ENCODE results near the gene ROS1.

GRCh38 chr6:117290173-117290846, 135.4 kb downstream of the ROS1 start:
- TF ChIP-seq REST (IDR thresholded peaks at IDR 0.05) (no peak), YY1 (IDR thresholded peaks at IDR 0.05) (no peak), MAX (IDR thresholded peaks at IDR 0.05) (no peak), RAD21 (IDR thresholded peaks at IDR 0.05) (no peak), GABPA (IDR thresholded peaks at IDR 0.05 in 1 of 2, conservative IDR thresholded peaks at IDR 0.05 in 1 of 2) (no peak), JUND (IDR thresholded peaks at IDR 0.05) (no peak), SP1 (IDR thresholded peaks at IDR 0.05) (no peak), RXRA (IDR thresholded peaks at IDR 0.05) (no peak)
- TF ChIP-seq, protein P1, sequence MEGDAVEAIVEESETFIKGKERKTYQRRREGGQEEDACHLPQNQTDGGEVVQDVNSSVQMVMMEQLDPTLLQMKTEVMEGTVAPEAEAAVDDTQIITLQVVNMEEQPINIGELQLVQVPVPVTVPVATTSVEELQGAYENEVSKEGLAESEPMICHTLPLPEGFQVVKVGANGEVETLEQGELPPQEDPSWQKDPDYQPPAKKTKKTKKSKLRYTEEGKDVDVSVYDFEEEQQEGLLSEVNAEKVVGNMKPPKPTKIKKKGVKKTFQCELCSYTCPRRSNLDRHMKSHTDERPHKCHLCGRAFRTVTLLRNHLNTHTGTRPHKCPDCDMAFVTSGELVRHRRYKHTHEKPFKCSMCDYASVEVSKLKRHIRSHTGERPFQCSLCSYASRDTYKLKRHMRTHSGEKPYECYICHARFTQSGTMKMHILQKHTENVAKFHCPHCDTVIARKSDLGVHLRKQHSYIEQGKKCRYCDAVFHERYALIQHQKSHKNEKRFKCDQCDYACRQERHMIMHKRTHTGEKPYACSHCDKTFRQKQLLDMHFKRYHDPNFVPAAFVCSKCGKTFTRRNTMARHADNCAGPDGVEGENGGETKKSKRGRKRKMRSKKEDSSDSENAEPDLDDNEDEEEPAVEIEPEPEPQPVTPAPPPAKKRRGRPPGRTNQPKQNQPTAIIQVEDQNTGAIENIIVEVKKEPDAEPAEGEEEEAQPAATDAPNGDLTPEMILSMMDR (IDR thresholded peaks at IDR 0.05; ENCODE audit: low read depth, low read length, missing input control) = no peak
- TF ChIP-seq, protein P2, sequence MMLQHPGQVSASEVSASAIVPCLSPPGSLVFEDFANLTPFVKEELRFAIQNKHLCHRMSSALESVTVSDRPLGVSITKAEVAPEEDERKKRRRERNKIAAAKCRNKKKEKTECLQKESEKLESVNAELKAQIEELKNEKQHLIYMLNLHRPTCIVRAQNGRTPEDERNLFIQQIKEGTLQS (IDR thresholded peaks at IDR 0.05) = no peak
- TF ChIP-seq, protein P3, sequence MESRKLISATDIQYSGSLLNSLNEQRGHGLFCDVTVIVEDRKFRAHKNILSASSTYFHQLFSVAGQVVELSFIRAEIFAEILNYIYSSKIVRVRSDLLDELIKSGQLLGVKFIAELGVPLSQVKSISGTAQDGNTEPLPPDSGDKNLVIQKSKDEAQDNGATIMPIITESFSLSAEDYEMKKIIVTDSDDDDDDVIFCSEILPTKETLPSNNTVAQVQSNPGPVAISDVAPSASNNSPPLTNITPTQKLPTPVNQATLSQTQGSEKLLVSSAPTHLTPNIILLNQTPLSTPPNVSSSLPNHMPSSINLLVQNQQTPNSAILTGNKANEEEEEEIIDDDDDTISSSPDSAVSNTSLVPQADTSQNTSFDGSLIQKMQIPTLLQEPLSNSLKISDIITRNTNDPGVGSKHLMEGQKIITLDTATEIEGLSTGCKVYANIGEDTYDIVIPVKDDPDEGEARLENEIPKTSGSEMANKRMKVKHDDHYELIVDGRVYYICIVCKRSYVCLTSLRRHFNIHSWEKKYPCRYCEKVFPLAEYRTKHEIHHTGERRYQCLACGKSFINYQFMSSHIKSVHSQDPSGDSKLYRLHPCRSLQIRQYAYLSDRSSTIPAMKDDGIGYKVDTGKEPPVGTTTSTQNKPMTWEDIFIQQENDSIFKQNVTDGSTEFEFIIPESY (IDR thresholded peaks at IDR 0.05) = no peak
